Ishikawa (cell line): Measurements from ENCODE around the gene GAS2L3.

Experiments
- CEBPB ChIP-seq: IDR thresholded peaks from 2 replicates; pipeline ENCODE4 v1.6.1; 2012
- EP300 ChIP-seq: IDR thresholded peaks from 2 replicates; pipeline ENCODE4 v1.6.1; 2012; ENCODE audit warnings: borderline replicate concordance

DNA sequence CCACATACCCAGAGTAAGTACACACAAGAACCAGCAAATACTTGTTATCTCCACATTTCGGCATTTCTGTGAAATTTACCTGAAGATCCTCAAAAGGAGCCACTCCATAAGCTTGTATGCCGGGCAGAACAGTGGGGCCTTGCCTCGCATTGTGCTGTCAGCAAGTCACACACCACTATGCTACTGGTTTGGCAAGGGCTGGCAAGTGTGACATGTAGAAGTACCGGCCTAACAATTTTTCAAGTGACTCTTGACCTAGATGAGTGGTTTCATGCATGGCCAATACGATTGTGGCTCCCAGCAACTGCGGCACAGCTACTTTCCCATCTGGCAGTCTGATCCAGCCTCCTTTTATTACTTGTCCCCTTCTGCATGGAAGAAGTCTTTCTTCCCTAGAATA lies 69.8 kb downstream of the GAS2L3 start:
- TF ChIP-seq CEBPB (no peak), EP300 (no peak)
